Activated CD8-positive, alpha-beta memory T cell treated with anti-CD3 and anti-CD28 coated beads for 48 hours (primary cell): Measurements from ENCODE around the gene EHD1.

Source experiments
- DNase-seq, 3 experiments: peaks; one replicate each; pipeline ENCODE4 v3.0.0-alpha.2; 2020; ENCODE audit warnings: low read depth in 2 of 3, low spot score in 2 of 3

The EHD1 gene

DNA sequence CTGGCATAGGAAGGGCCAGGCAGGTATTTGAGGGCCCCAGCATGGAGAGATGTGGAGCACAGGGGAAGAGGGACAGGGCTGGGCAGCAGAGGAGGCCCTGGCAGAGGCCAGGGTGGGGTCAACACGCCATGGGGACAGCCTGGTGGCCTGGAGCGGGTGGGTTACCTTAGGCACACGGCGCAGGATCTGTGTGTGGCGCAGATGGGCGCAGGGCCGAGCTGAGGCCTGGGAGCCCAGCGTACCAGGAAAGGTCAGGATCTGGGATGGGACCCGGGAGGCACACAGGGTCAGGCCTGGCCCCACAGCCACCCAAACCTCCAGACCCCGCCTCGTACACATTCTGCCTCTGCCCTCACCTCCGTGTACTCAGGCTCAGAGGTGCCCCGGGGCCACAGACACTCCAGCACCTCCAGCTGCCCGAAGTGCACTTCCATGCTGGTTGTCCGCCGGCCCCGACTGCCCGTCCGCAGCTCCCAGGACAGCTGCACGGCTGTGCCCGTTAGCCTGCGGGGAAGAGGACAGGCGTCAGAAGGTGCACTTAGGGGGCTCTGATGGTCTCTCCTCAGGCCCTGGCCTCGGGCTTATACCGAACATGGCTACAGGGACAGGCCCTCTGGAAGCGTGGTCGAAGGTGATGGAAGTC lies 32.2 kb upstream of the EHD1 start:
- DNase-seq = no peak

DNA sequence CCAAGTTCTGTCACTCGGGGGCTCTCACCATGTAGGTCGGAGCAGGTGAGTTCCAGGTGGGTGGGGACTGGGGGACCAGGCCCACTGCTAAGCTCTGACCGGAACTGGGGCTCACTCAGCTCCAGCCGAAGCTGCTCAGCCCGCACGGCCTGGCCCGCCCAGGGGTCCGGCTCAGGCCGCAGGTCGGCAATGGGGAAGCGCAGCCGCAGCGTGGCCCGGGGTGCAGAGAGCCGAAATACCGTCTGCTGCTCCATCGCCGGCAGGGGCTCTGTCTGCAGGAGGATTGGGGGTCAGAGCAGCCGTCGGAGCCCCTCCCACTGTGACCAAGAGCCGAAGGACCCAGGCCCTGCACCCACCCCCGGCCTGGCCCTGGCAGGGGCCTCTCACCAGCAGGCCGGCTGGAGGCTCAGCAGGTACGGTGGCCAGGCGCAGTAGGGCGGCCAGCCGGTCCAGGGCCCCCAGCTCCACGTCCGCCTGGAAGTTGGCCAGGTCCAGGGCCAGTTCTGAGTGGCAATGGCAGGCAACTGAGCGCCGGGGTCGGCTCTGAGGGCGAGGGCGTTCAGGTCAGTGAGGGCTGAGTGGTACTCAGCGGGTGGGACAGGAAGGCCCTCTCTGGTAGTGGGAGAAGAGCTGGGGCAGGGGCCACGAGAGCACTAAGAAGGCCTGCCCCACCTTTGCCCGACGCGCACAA lies 31.4 kb upstream of the EHD1 start:
- DNase-seq = no peak

DNA sequence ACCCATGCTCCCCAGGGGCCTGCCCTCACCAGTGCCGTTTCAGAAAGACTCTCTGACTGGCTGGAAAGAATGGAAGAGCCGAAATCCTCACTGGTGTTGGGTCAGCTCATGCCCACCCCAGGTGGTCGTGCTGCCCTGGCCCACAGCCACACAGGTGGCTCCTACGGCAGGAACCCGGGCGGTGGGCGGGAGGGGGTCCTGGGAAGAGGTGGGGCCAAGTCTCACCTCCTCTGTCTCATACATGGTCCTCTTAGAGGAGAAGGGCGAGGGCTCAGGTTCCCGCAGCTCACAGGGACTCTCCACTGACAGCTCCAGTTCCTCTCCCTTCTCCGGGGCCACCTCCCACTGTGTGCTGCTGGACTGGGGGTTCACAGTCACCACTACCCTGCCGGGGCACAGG lies 30.3 kb upstream of the EHD1 start:
- DNase-seq = no peak

DNA sequence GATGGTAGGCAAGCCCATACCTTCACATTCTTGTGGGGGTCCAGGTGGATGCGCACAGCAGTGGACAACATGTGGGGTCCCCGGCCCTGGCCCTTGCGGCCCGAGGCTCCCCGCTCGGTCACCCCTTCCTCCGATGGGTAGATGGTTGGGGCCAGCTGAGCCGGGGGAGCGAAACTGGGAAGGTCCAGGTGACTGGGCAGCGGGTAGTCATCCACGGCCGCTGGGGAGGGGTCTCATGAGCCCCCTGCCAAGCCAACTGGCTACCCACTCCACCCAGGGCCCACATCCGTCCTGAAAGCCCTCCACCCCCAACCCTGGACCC lies 27.9 kb upstream of the EHD1 start:
- no peak for DNase-seq

DNA sequence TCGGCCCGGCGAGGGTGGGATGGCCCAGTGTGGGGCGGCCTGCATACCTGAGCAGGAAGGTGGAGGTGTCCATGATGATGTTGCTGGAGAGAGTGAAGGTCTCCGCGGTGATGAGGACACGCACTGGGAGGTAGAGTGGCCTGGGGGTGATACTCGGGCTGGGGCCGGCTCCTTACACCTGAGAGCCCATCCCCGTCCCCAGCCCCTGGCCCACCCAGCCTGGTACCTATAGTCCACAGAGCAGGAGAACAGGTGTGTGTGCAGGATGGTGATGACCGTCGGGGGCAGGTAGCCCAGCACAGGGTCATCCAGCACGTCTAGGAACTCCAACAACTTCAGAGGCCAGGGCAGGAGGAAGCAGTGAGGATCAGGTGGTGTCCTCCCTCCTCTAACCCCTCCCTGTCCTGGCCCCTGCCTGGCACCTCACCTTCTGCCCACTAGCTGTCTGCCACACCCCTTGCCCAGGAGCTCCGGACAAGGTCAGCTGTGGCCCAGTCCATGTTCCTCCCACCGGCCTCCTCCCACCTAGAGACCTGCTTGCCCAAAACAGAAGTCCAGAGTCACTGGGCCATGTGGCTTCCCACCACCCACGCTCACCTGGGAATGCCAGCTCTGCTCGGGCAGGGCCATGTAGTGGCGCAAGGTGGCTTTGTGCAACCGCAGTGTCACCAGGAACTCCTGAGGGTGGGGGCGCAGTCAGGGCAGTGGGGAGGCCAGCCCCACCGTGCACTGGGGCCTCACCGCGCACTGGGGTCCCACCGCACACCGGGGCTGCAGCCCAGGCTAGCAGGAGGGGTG lies 27.3 kb upstream of the EHD1 start:
- no peak for DNase-seq

DNA sequence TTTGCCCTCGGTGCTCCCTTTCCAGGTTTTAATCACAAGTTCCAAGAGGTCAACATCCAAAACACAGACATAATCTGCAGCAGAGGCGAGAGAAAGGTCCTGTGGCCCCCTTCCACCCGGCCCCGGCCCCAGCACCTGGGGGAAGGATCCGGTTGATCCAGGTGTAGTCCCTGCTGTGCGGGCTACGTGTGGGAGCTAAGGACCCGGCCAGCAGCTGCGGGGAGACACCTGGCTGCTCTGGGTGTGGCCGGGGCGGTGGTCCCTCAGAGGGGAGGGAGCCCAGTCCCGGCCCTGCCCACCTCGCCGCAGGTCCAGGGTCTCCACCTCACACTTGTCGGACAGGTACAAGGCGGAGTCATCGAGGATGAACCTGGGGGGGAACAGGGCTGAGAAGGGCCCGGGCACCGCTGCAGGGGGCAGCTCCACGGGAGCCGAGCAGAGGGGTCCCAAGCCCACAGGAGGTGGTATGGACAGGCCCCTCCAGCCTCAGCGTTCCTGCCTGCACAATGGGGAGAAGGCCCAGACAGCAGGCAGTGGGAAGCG lies 24.9 kb upstream of the EHD1 start:
- no peak for DNase-seq

DNA sequence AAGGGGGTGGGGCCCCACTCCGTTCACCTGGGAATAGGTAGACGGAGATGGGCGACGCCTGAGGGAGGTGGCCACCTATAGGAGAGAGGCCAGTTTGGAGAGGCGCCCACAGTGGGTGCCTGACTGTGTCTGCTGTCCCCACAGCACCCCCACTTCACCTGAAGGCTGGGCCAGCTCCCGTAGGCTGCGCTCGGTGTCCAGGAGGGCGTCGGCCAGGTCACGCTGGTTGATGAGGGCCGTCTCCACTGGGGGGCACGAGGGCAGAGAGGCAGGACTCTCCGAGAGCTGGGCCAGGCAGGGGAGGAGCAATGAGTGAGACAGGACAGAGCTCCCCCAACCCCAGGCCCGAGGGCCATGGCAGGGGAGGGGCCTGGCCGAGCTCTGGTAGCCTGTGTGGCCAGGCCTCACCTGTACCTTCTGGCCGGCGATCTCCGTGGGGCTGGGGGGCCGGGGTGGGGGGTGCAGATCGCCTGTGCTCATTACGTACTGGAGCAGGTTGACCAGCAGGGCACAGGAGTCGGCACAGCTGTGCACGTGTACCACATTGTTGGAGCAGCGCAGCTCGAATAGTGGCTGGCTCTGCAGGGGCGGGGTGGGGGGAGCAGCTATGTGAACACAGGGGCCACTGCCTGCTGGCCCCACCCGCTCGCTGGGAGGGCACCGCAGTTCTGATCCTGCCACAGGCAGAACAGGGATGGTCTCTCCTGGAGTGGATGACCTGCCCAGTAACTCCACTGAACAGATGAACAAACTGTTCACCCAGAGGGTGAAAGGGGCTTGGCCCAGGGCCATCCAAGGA lies 23.9 kb upstream of the EHD1 start:
- no peak for DNase-seq

DNA sequence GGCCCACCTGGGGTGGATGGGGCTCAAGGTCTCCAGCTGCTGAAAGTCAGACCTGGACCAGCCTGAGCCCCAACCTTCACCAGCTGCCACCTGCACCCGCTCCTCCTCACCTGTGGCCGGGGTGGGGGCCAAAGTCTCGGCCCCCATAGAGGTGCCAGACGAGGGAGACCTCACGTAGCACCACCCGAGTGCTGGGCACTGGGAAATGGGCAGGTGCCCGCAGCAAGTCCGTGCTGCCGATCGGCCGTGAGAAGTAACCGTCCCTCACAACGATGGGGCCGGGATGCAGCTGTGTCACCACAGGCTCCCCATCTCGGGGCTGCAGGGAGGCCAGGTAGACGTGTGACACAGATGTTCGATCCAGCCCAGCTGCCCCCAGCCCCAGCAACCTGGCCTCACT lies 22.4 kb upstream of the EHD1 start:
- DNase-seq = no peak

DNA sequence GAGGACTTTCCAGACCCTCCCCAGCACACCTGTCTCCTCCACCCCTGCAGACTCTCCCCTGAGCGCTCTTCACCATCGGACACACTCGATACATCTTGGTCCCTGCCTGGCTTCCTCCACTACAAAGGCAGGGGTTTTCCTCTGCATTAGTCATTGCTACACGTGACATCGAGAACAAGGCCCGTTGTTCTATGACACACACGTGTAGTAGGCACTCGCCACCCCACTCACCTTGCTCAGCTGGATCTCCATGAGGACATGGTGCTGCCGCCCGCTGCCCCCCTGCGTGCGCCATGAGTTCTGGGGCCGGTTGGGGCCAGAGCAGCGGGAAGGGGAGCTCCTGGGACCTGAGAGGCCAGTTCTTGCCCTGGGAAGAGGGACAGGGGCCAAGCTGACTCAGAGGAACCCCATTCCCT lies 21.9 kb upstream of the EHD1 start:
- DNase-seq = no peak

DNA sequence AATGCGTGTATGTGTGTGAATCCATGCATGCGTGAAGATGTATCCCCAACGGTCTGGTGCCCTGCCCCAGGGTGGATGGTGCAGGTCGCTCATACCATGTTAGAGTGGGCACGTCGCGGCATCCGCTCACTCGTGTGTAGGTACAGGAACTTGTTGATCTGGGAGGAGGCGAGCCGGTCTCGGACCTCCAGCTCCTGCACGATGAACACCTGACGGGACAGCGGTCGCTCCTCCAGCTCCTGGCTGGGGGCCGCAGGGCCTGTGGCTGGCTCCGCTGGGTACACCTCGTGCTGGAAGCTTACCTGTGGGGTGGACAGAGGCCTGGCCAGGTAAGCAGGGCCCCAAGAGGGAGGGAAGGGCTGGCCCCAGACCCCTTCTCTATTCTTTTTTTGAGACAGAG lies 20.1 kb upstream of the EHD1 start:
- no peak for DNase-seq

DNA sequence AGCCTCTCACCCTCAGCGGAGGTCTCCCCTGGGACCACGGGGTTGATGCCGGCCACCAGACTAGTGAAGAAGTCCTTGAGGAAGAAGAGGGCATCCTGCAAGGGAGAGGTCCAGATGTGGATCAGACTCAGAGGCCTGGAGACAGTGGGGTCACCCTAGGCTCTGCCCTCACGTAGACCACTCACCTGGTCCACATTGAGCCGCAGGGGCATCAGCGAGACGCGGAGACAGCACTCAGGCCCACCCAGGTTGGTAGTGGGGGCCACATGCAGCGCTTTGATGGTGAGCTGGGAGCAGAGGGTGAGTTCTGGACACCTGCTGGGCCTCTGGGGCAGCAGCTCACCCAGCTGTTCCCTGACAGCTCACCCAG lies 19.6 kb upstream of the EHD1 start:
- DNase-seq = no peak

DNA sequence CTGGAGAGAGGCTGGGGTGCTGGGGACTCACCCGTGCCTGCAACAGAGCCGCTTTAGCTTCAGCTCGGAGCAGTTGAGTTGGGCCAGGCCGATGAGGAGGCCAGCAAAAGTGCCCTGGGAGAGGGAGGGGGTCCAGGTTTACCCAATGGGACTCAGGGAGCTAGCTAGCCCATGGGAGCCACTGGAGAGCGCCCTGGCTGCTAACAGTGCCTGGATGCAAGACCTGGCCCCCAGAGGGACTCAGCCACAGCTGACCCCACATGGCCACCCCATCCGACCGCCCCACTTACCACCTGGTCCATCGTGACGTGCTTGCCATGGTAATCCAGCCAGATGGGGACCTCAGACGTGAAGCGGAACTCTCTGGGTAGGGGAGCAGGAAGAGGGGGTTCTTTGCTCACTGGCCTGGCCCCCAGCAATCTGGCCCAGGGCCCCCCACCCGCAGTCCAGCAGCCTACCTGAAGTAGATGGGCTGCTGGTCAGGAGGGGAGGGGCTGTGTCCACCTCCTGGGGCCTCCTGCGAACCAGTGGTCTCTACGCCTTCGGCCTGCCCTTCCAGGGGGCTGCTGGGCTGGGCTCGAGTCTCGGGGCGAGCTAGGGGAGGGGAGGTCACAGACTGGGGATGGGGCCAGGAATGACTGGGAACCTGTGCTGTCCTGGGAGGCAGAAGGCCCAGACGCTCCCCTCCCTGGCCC lies 19.1 kb upstream of the EHD1 start:
- no peak for DNase-seq

DNA sequence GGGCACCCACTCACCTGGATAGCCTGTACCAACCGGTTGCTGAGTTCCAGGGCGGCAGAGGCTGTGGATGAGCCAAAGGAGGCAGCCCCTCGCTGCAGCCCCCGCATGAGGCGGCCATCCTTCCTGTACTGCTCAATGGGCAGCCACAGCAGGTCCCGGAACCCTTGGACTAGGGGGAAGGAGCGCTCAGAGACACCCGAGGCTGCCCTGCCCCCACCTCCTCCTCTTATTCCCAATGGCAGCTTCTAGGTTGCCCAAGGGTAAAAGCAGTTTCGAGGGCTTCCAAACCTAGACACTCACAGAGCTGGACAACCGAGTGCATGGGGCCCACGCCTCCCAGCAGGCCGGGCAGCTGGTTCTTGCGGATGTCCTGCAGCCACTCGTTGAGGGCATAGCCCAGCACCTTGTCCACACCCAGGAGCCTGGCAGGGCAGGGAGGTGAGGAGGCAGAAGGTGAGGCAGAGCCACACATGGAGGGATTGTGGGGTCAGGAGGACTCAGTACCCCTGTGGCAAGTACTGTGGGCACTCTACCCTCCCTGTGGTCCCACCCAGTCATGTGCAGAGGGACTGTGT lies 18.1 kb upstream of the EHD1 start:
- DNase-seq = no peak

DNA sequence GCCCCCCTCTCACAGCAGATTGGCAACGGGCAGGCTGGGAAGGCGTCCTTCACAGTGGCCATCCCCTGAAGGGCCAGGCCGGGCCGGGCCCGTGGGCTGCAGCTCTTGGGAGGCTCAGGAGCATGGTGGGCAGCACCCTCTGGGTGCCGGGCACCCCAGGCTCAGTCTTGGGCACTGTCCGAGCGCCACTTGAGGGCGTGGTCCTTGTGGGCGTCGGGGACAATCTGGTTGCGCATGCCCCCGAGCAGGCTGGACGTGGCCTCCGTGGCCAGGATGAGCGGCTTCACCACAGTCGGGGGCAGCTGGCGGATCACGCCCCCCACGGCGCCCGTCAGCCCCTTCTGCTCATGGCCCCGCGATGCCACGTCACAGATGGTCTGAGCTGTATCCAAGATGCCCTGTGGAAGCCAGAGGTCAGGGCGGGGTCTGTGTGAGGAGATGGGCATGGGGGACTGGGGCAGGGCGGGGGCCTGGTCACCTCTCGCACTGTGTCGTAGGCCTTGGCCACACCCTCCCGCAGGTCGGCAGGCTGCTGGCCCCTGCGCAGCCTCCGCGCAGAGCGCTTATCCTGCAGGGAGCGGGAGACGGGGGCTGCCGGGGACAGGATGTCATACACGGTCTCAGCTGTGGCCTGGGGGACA lies 16.5 kb upstream of the EHD1 start:
- DNase-seq = no peak

DNA sequence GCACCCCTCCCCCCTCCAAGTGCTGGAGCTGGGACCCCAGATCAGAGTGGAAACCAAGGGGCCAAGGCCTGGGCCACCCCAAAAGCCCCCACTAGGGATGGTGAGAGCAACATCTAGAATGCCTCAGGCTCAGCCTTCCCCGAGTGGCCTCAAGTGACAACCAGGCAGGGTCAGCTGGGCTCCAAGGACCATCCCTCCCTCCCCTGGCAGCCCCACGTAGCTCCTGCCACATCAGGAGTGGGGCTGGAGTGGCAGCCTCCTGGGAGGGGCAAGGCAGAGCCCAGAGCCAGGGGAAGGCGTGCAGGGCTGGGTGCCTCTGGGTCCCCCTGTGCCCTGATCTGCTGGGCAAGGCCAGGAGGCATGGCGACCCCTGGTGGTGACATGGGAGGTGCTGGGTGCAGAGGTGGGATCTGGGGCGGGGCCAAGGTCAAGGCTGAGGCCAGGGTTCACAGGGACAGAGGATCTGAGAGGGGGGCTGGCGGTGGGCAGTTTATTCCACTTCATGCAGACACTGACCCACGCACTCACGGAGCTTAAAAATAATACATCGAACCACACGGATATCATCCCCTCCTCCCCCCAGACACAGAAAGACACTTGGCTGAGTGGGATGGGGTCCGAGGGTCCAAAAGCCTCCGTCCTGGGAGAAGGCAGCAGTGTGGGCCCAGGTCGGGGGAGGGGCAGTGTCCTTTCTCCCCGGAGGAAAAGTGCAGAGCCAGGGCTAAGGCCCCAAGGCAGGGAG lies 15.8 kb upstream of the EHD1 start:
- peak; percentile 72 to 95 (median 95) for DNase-seq

DNA sequence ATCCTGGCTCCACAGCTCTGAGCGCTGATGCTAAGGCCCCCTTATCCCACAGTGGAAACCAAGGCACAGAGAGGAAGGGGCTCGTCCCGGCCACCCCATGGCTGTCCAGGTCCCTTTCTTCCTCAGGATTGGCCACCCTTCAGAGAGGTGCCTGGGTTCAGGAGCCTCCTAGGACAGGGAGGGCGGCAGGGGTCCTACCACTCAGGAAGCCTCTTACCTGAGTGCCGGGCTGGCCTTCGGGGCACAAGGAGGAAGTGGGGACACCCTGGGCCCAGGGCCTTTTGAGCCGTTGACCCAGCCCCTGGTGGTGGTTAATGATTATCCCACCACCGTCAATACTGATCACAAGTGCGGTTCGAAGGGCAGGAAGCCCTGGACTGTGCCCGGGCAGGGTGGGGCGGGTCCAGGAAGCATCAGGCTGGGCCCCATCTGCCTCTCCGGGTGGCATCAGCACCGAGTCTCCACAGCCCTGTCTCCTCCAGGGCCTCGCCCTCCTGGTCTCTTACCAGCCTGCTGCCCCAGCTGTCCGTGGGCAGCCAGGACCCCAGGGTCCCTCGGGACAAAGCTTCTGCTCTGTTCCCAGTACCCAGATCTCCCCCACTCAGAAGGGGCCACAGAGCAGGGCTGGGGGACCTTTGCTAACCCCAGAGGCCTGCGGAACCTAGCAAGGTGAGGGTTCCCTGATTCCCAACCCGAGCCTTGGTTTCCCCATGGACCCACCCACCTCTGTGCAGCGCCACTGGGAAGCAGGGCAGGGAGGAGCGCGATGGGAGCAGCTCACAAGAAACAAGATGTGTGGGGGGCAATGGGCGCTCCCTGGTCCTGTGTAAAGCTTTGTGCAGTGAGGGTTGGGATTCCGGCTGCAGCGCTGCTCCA lies 15.0 kb upstream of the EHD1 start:
- DNase-seq = no peak

DNA sequence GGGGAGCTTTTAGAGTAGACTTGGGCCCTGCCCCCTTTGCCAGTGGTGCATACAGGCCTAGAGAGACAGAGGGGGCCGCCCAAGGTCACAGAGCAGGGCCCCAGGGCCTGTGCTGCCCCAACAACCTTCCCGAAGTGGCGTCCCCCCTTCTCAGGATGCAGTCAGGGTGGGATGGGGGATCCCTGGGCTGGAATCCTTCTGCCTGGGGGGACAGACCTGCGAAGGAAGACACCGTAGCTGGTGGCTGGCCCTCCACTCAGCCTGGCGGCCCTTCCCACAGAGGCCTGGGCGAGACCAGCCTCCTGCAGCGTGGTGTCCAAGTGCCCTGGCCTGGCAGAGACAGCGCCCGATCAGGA lies 14.4 kb upstream of the EHD1 start:
- DNase-seq = no peak

DNA sequence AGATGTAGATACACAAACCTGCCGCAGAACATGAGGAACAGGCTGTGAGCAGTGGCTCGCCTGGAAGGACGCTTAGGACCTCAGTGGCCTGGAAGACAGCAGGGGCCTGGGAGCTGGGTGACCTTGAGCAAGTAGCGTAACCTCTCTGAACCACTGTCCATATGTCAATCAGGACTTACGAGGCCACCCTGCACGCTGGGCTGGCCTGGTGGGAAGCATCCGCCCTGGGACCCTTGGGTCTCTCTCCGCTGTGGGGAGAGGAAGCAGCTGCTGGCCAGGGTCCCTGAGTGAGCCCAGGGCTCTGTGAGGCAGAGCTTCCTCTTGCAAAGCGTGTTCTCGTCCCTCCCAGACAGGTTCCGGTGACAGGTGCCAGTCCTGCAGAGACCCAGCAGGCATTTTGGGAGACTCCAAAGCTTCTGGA lies 14.0 kb upstream of the EHD1 start:
- no peak for DNase-seq
